Measurements from ENCODE around the gene SLC12A7. TPM values are rescaled to one million over a fixed set of nuclear protein-coding genes. Genes with fewer than 3 reads are reported as not detected.
A peak's percentile ranks its signal among the peaks of the same experiment; 100 is the strongest.

The SLC12A7 gene
- total and polyA plus RNA-seq, 7 donors, result 7.2 to 54.3 (median 16.8) TPM

DNA sequence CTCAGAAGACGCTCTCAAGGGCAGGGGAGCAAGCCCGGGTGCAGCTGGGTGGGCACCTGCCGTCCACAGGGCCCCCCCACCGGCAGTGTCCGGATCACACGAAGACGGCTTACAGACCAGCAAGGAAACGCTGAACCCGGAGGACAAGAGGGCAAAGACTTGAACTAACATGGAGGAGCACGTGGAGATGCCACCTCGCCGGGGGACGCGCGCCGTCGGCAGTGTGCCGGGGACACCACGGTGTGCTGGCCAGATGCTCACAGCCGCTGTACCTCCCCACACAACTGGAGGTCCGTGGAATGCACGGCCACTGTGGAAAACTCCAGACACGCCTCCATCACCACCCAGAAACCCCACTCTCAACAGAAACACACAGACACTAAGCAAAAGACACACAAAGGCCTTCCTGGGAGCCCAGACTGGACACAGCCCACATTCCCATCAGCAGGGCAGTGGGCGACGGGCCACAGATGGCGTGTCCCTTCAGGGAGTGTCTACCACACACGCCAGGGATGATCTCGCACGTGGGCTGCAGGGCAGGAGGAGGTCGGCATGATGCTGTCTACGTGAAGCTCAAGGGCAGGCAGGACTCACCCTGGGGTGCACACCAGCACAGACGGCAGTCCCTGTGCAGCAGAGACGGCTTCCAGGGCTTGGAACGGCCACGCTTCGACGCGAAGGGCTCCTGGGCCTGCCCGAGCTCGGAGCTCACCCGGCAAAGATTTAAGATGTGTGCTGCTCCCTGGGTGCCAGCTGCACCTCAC lies 8.6 kb upstream of the SLC12A7 start:
- Histone ChIP-seq H3K4me3 (no peak overlapping the region), H3K4me1 (peaks cover 0 to 19% (median 16%) of the 10 kb centered on the region in 4 donors), H3K36me3 (no peaks in the 10 kb centered on the region), H3K9me3 (no peaks in the 10 kb centered on the region), H3K27ac (no peak overlapping the region), H3K27me3 (no peaks in the 10 kb centered on the region)
- intact Hi-C loops (cut with DNase I), result no loop called here
- no peak for TF ChIP-seq EP300 (IDR thresholded peaks at IDR 0.05)
- TF ChIP-seq, protein P1, sequence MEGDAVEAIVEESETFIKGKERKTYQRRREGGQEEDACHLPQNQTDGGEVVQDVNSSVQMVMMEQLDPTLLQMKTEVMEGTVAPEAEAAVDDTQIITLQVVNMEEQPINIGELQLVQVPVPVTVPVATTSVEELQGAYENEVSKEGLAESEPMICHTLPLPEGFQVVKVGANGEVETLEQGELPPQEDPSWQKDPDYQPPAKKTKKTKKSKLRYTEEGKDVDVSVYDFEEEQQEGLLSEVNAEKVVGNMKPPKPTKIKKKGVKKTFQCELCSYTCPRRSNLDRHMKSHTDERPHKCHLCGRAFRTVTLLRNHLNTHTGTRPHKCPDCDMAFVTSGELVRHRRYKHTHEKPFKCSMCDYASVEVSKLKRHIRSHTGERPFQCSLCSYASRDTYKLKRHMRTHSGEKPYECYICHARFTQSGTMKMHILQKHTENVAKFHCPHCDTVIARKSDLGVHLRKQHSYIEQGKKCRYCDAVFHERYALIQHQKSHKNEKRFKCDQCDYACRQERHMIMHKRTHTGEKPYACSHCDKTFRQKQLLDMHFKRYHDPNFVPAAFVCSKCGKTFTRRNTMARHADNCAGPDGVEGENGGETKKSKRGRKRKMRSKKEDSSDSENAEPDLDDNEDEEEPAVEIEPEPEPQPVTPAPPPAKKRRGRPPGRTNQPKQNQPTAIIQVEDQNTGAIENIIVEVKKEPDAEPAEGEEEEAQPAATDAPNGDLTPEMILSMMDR (IDR thresholded peaks at IDR 0.05), result no peak
- no peak for TF ChIP-seq POLR2AphosphoS5 (IDR thresholded peaks at IDR 0.05)
- no peak for TF ChIP-seq POLR2A (IDR thresholded peaks at IDR 0.05)
- DNase-seq, result no peak
- 89 to 91% methylated on average over 41 of the region's 41 CpGs for WGBS, 2 donors

DNA sequence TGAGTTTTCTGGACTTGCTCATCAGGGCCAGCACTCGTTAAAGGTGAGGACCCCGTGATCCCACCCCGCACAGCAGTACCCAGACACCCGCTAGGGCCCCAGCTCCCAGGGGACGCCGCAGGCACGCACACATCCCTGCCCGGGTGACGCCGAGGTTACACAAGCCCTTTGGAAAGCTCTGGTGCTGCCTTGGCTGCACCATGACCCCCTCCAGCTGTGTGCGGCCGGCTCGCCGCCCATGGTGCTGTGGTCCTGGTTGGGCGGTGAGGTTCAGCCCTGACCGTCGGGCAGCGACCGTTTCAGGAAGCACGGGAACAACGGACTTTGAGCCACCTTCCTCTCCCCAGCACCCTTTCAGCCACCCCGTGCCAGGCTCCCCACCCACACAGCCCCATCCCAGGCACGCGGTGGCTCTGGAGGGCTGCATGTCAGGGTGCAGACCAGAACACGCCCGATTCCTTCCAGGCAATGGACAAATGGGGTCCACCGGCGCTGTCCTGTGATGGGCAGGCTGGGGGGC lies 7.5 kb upstream of the SLC12A7 start:
- Histone ChIP-seq H3K36me3 (no peaks in the 10 kb centered on the region), H3K4me1 (peaks cover 0 to 19% (median 16%) of the 10 kb centered on the region in 4 donors), H3K9me3 (no peaks in the 10 kb centered on the region), H3K4me3 (no peak overlapping the region), H3K27ac (peak overlapping the region in 2 of 4 donors; percentile 34 to 59), H3K27me3 (no peaks in the 10 kb centered on the region)
- intact Hi-C loops (cut with DNase I), result loop anchor here (10.0 kb wide), 1 partner anchor 115 kb away; the partner anchor contains the start of gene NKD2
- WGBS, 2 donors, result 17 to 78% methylated on average over 28 of the region's 28 CpGs
- no peak for TF ChIP-seq POLR2A (IDR thresholded peaks at IDR 0.05)
- no peak for TF ChIP-seq EP300 (IDR thresholded peaks at IDR 0.05)
- no peak for TF ChIP-seq POLR2AphosphoS5 (IDR thresholded peaks at IDR 0.05)
- no peak for DNase-seq

DNA sequence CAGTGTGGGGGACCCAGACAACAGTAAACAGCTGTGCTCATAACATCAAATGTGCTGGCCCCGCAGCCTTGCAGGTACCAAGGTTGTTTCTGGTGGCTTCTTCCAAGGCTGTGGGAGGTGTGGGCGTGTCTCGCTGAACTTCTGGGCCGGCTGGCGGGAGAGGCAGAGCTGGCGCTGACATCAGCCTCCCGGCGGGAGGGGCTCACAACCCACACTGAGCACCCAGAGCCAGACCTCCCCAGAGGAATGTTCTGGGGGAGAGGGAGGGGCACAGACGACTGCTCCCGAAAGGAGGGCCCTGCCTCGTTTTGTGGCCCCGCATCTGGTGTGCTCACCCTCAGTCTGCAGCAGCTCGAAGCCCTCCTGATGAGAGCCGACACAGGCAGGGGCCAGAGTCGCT lies 6.9 kb upstream of the SLC12A7 start:
- WGBS, 2 donors, result 10 to 41% methylated on average over 15 of the region's 15 CpGs
- Histone ChIP-seq H3K27ac (peak overlapping the region; percentile 7 to 59 (median 27)), H3K4me1 (peaks cover 0 to 19% (median 16%) of the 10 kb centered on the region in 4 donors), H3K9me3 (no peaks in the 10 kb centered on the region), H3K4me3 (no peak overlapping the region), H3K36me3 (no peaks in the 10 kb centered on the region), H3K27me3 (no peaks in the 10 kb centered on the region)
- DNase-seq, result peak; percentile 82
- intact Hi-C loops (cut with DNase I), result loop anchor here (10.0 kb wide), 1 partner anchor 114 kb away; the partner anchor contains the start of gene NKD2
- TF ChIP-seq POLR2A (IDR thresholded peaks at IDR 0.05) (no peak), EP300 (IDR thresholded peaks at IDR 0.05) (no peak)
- TF ChIP-seq, protein P1 (IDR thresholded peaks at IDR 0.05), result no peak

- DNase-seq, result no peak
- Histone ChIP-seq H3K27me3 (no peaks in the 10 kb centered on the region), H3K4me1 (peaks cover 0 to 19% (median 16%) of the 10 kb centered on the region in 4 donors), H3K27ac (peak overlapping the region; percentile 7 to 59 (median 27)), H3K4me3 (no peak overlapping the region), H3K9me3 (no peaks in the 10 kb centered on the region), H3K36me3 (no peaks in the 10 kb centered on the region)
- TF ChIP-seq POLR2A (IDR thresholded peaks at IDR 0.05) (no peak), POLR2AphosphoS5 (IDR thresholded peaks at IDR 0.05) (peak in 1 of 4 donors; percentile 11)
- intact Hi-C loops (cut with DNase I), result loop anchor here (10.0 kb wide), 1 partner anchor 113 kb away; the partner anchor contains the start of gene NKD2
- 21 to 49% methylated on average over 16 of the region's 16 CpGs for WGBS, 2 donors
Measured at GRCh38 chr5:1118231-1118698, 6.4 kb upstream of the SLC12A7 start.

GRCh38 chr5:1116977-1117376 lies 5.1 kb upstream of the SLC12A7 start:
- H3K36me3 ChIP-seq, result no peaks in the 10 kb centered on the region
- WGBS, 2 donors, result 89 to 95% methylated on average over 15 of the region's 15 CpGs
- H3K9me3 ChIP-seq, result no peaks in the 10 kb centered on the region
- DNase-seq, result no peak
- no peaks in the 10 kb centered on the region for H3K27me3 ChIP-seq
- H3K4me3 ChIP-seq, result no peak overlapping the region
- TF ChIP-seq, protein P1 (IDR thresholded peaks at IDR 0.05), result no peak
- TF ChIP-seq POLR2A (IDR thresholded peaks at IDR 0.05) (no peak), POLR2AphosphoS5 (IDR thresholded peaks at IDR 0.05) (no peak), EP300 (IDR thresholded peaks at IDR 0.05) (no peak)
- intact Hi-C loops (cut with DNase I), result loop anchor here (10.0 kb wide), 1 partner anchor 112 kb away; the partner anchor contains the start of gene NKD2
- no peak overlapping the region for H3K27ac ChIP-seq
- peaks cover 0 to 19% (median 16%) of the 10 kb centered on the region in 4 donors for H3K4me1 ChIP-seq

Data from sigmoid colon (tissue), 7 donors.